NCI-H1930 (cell line): ENCODE data around the gene MGME1.

Source experiments
- DNase-seq, 2 experiments: peaks; one replicate each; lab custom pipeline; 2025; lab: John Stamatoyannopoulos, UW

MGME1 gene, protein sequence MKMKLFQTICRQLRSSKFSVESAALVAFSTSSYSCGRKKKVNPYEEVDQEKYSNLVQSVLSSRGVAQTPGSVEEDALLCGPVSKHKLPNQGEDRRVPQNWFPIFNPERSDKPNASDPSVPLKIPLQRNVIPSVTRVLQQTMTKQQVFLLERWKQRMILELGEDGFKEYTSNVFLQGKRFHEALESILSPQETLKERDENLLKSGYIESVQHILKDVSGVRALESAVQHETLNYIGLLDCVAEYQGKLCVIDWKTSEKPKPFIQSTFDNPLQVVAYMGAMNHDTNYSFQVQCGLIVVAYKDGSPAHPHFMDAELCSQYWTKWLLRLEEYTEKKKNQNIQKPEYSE

DNA sequence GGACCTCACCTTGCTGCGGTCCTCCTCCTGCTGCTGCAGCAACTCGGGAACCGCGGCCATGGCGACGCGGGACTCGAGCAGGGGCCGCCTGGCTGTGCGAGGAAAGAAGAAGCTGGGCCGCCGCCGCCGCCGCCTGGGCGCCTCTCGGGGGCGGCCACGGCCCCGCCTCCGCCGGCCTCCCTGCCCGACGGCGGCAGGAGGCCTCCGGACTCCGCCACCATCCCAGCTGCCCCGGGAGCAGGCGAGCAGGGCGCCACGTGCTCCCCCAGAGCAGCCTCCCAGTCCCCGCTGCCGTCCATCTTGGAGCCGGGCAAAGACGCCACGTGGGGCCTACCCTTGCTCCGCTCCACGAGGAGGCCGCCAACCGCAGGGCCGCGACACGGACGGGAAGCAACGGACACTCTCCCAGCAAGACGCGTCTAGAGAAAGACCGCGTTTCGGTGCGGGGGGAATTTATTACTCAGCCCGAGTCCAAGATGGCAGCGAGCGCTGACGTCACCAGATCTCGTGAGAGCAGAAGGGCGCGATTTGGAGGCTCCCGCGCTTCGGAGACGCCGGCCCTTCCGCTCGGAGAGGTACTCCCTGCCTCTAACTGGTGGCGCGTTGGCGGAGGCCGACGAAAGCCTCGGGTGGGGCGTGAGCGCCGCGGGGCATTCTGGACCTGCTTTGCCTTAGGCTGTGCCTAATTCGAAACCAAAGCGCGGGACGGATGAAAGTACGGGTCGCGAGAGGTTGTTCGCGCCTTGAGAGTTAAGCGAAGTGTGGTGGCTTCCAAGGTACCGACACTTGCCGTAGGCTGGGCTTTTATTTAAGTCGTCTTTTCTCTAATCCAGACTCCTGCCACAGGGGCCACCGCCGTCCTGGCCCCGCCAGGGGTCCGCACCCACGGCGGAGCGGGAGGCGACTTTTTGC is at the start of gene MGME1, which contains the start of gene SNX5:
TSS of gene MGME1 (plus strand) at position 653 of the 912 bp plus-strand sequence. CDS start 842 bp downstream, outside the sequence.
TSS of gene SNX5 (minus strand) at position 429 of the 912 bp plus-strand sequence. CDS start at position 60, 369 bp downstream.
- DNase-seq: peak; percentile 99

DNA sequence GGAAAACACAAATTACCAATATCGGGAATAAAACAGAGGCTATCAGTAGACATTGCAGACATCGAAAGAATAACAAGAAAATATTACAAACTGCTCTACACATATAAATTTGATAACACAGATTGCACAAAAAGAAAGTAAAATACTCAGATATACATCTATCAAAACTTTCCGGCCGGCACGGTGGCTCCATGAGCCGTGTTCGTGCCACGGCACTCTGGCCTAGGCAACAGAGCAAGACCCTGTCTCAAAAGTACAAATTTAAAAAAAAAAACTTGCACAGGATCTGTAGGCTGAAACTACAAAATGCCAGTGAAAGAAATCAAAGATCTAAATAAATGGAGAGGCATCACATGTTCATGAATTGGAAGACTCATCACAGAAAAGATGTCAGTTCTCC is 49.7 kb upstream of the MGME1 start:
- no peak for DNase-seq

- DNase-seq: no peak
These were observed 47.0 kb upstream of the MGME1 start for GRCh38 chr20:17921774-17922173.

DNA sequence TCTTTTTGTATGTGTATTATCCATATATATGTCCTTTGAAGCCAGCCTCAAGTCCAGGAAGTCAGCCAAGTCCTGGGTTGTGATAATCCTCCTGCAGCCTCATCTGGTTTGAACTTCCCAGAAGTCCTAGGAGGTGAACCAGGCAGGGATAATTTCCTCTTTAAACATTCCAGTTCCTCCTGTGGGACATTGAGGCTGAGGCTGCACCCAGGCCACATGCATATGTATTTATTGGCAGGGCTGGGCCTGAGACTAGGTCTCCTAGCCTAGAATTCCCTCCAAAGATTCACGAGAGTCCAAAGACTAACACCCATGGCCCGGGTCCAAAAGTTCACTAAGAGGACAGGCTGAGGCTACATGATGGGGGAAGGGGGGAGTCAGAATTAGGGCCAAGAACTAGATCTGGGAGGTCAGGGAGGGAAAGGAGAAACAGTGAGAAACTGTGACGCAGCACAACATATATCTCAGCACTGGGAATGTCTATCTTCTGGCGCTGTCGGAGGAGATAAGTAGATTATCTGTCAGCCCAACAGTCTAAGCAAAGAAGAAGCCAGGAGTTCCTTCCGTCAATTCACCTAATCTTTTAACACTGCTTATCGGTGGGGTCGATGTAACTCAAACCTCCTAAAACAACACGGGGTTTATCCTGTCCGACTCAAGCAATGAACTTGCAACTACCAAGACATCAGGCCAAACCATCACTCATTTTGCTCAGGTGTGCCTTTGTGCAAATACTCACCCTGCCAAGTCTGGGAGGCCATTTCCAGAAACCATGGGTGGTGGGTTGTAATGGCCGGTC is 43.5 kb upstream of the MGME1 start:
- DNase-seq: no peak

DNA sequence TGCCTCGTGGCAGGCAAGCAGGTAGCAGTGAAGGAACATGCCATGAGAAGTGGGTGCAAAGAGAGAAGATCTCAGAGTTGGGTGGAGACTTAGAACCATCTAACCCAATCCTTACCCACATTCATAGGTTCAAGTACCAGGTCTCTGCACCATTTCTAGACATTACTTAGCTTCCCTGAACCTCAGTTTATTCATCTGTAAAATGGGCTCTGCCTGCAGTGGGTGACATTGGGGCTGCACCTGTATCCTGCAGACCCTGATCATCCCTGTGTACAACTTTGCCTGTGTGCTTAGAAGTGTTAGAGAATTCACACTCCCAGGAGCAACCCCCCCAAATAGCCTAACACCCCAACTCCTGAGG is 42.9 kb upstream of the MGME1 start:
- no peak for DNase-seq

DNA sequence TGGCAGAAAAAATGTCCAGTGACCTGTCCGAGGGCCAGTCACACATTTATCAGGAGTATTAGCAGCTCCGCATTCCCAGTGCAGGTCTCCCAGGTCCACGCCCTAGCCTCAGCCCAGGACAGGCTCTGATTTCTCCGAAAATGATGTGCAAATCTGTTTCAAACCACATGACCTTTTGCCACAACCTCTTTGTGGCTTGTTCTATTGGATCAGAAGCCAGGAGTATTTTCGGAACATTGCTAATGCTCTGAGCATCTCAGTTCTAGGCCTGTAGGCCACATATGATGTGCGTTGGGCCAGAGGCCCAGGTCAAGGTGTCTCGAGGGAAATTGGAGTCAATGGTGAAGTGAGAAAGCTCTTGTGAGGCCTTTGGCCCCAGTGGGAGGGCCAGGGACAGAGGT is 40.6 kb upstream of the MGME1 start:
- no peak for DNase-seq

DNA sequence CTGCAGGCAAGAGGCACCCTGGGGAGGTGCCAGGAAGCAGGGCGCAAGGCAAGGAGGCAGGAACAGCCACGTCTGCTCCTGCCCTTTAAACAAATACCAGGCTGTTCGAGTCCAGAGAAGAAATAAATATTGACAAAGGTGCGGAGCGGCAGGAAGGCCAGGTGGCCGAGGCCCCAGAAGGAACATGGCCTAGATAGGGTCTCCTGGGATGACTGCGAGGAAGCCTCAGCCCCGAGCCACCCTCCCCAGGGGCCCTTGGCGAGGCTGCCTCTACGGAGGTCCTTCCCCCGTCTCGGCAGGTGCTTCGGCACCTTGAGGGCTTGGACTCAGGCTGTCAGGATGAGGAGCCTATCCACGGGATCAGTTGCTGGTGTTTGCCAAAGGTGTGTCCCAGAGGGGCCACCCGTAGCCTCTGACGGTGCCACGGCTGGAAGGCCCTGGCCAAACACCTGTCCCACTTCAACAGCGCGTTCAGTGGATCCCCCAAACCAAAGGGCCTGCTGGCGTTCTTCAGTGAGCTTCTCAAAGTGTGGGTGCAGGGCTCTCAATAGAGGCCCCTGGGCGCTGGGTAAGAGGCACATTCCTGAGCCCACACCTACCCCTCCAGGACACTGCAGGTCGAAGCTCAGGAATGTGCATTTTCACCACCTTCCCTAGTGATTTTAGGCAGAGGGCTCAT is 40.0 kb upstream of the MGME1 start:
- no peak for DNase-seq

DNA sequence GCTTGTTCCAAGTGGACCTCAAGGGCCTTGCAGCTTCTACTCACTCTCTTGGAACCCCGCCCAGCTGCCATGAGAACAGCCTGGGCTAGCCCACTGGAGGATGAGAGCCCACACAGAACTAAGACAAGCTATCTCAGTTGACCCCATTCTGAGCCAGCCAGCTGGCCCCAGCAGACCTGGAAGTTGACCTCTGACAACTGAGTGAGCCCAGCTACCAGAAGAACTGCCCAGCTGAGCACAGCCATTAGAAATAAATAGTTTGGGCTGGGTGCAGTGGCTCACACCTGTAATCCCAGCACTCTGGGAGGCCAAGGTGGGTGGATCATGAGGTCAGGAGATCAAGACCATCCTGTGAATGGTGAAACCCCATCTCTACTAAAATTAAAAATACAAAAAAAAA is 37.3 kb upstream of the MGME1 start:
- DNase-seq: no peak

GRCh38 chr20:17932396-17932795 is 36.4 kb upstream of the MGME1 start:
- no peak for DNase-seq

- no peak for DNase-seq
These were observed 35.7 kb upstream of the MGME1 start for GRCh38 chr20:17933121-17933520.

GRCh38 chr20:17933711-17934110 is 35.1 kb upstream of the MGME1 start:
- no peak for DNase-seq

DNA sequence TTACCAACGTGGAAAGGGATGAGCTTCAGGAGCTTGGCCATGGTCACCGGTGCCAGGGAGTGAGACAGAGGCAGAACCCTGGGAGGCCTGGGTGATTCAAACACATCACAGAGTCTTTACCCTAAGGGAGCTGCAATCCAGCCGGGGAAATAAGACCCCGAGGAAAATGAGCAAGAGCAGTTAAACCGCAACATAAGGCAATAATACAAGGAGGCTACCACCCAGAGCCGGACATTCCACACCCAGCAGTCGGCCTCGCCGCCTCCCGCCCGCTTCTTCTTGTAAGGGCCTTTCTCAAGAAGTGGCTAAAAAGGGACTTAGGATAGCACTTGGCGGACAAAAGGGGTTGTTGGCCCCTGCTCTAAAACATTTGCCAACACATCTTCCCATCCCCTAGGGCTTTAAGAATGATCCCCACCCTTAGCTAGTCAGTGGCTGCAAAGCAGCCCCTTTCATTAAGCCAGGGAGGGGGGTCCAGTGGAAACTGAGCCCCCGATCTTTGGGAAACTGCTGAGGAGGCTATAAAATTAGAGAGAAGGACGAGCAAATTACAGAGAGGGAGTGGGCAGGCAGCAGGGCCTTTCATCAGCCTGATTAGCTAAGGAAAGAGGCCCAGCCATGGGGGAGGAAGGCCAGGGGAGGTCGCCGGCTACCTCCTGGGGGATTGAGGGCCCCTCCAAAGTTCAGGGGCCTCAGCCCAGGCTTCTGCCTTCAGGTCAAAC is 34.5 kb upstream of the MGME1 start:
- no peak for DNase-seq

DNA sequence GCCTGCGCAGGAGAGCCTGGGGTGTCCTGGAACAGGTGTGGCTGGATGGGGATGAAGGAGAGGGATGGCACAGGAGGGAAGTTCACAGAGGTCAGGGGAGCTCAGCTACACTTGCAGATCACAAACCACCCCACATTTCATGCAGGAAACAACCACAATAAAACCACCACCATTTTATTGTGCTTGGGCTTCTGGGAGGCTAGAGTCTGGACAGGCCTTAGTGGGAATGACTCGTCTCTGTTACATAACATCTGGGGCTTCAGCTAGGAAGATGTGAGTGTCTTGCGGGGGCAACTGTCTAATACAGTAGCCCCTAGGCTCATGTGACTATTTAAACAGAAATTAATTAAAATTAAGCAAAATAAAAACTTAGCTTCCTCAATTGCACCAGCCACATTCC is 33.6 kb upstream of the MGME1 start:
- no peak for DNase-seq

DNA sequence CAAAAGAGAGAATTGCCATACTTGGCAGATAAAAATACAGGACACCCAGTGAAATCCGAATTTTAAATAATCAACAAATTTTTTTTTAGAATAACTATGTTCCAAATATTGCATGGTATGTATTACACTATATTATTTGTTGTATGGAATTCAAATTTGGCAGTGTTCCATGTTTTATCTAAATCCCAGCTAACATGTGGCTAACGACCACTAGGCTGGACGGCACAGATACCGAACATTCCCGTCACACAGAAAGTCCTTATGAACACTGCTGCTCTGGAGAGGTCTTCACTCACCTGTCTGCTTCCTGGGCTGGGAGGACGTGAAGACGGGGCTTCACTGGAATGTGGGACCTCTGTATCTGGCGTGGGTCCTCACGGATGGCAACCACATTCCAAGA is 33.1 kb upstream of the MGME1 start:
- DNase-seq: no peak

DNA sequence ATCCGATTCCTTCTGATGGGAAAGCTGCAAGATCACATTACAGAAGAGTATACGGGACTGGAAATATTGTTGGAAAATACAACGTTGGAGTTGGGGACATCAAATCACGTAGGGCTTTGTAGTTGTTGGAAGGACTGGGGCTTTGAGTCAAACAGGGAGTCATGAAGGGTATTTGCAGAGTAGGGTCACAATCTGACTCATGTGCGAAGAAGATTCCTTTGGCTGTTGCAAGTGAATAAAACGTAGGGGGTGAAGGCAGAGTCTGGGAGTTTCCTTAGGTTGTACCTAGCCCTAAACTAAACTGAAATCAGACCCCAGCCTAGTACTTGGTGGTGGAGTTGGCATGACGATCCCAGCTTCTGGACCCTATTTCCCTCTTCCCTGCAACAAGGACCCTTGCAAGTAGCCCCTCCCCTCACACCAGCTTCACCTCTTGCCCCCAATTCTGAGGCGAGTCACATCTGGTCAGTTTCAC is 32.5 kb upstream of the MGME1 start:
- DNase-seq: no peak

GRCh38 chr20:17936761-17937732 is 31.8 kb upstream of the MGME1 start:
- no peak for DNase-seq

DNA sequence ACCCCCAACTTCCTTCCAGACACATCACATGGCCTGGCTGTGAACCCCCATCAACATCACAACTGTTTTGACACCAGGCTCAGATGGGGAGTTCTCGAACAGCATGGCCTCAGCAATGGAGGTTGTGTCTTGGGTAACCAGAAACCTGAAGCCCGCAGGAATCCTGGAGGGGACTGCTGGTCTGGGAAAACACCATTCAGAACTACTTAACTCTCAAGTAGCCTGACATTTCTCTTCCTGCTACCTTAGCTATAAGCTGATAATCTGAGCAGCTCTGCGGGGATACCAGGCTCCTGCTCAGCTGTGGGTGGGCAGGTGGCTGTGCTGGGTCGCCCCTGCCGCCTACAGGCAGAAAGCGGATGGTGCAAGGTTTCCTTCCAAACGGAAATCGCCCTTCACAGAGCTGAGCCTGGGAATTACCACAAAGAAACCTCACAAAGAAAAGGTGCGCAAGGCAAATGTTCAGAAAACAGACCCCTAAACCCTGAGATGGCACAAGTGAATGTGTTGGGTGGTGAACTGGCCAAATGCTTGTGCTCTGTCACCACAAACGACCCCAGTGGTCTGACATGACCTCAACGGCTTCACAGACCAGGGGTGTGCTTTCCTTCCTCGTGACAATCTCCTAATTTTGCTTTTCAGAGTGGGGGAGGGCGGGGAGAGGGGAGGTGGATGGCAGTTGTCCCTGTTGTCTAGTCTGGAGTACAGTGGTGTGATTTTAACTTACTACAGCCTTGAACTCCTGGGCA is 29.8 kb upstream of the MGME1 start:
- peak; percentile 26 to 32 for DNase-seq

DNA sequence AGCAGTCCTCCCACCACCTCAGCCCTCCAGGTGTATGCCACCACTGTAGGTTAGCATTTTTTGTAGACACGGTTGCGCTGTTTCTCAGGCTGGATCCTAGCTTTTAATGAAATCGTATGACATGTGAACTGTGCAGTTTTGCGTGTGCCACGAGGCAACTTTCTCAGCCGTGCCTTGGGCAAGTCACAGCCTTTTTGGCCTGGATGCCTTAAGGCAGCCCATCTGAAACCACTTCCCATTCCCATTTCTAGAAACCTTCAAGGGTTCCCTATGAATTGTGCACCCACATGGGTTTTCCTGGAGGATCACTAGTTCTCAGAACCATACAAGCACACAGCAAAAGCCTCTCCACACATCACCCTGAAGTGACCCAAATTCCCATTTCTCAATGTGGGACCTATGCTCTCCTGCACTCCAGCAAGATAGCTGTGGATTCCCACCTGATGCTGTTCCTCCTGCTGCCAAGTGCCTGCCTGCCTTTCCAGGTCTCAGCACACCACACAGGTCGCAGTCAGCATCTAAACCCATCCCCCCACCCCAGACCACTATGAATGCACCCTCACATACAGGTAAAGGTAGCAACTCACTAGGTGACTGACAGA is 29.1 kb upstream of the MGME1 start:
- no peak for DNase-seq
